Breast epithelium (tissue), 3 donors: ENCODE results near the gene ATP5PB.

ENCODE experiments used
- POLR2A ChIP-seq: fragments of 450-650 bp; IDR thresholded peaks from one replicate; pipeline ENCODE4 v1.6.1; 2016; ENCODE audit warnings: antibody characterized with exemption, mild to moderate bottlenecking, moderate library complexity
- POLR2AphosphoS5 ChIP-seq, 3 donors: sonication (generic); formaldehyde crosslinking; IDR thresholded peaks; one replicate each; pipeline ENCODE4 v1.6.1; 2017; ENCODE audit warnings: antibody characterized with exemption in 3 of 3
- TF ChIP-seq, protein P1 (sequence below), 3 donors: fragments of 450-650 bp; IDR thresholded peaks; one replicate each; pipeline ENCODE4 v1.5.1; 2016 to 2017; ENCODE audit warnings: antibody characterized with exemption in 3 of 3, mild to moderate bottlenecking in 3 of 3, moderate library complexity in 3 of 3

- TF ChIP-seq, protein P1, sequence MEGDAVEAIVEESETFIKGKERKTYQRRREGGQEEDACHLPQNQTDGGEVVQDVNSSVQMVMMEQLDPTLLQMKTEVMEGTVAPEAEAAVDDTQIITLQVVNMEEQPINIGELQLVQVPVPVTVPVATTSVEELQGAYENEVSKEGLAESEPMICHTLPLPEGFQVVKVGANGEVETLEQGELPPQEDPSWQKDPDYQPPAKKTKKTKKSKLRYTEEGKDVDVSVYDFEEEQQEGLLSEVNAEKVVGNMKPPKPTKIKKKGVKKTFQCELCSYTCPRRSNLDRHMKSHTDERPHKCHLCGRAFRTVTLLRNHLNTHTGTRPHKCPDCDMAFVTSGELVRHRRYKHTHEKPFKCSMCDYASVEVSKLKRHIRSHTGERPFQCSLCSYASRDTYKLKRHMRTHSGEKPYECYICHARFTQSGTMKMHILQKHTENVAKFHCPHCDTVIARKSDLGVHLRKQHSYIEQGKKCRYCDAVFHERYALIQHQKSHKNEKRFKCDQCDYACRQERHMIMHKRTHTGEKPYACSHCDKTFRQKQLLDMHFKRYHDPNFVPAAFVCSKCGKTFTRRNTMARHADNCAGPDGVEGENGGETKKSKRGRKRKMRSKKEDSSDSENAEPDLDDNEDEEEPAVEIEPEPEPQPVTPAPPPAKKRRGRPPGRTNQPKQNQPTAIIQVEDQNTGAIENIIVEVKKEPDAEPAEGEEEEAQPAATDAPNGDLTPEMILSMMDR (IDR thresholded peaks at IDR 0.05) = no peak
- TF ChIP-seq POLR2AphosphoS5 (IDR thresholded peaks at IDR 0.05) (no peak), POLR2A (no peak)
These were observed 47.2 kb upstream of the ATP5PB start for GRCh38 chr1:111402083-111402482.
